TTC549 (cell line): Measurements from ENCODE around the gene DGLUCY.
"Not testable (repeated sequence)": the region's sequence is repeated elsewhere in the genome, so short reads cannot be mapped to it uniquely, and the experiment has no call there.

ENCODE experiments used
- FAIRE-seq: peaks from 2 replicates; lab custom pipeline; 2012; peaks lifted over from hg19 to GRCh38; lab: Jason Lieb, UNC

The DGLUCY gene

GRCh38 chr14:91140672-91141071 is 26.8 kb downstream of the DGLUCY start:
- FAIRE-seq = no peak

GRCh38 chr14:91142214-91142668 is 28.4 kb downstream of the DGLUCY start:
- FAIRE-seq = no peak

GRCh38 chr14:91143862-91144261 is 30.0 kb downstream of the DGLUCY start:
- FAIRE-seq = no peak

GRCh38 chr14:91144425-91145145 is 30.7 kb downstream of the DGLUCY start:
- FAIRE-seq = no peak

- FAIRE-seq = no peak
These were observed 31.7 kb downstream of the DGLUCY start for GRCh38 chr14:91145391-91146160.

- no peak for FAIRE-seq
These were observed 32.8 kb downstream of the DGLUCY start for GRCh38 chr14:91146661-91147060.

- FAIRE-seq = no peak
These were observed 35.6 kb downstream of the DGLUCY start for GRCh38 chr14:91149462-91149861.

GRCh38 chr14:91152499-91152898 is 38.6 kb downstream of the DGLUCY start:
- no peak for FAIRE-seq

- no peak for FAIRE-seq
These were observed 39.5 kb downstream of the DGLUCY start for GRCh38 chr14:91153360-91153759.

- no peak for FAIRE-seq
These were observed 41.2 kb downstream of the DGLUCY start for GRCh38 chr14:91154851-91155625.

GRCh38 chr14:91155626-91156089 is 41.8 kb downstream of the DGLUCY start:
- no peak for FAIRE-seq

- FAIRE-seq = not testable (repeated sequence)
These were observed 42.3 kb downstream of the DGLUCY start for GRCh38 chr14:91156142-91156666.

- not testable (repeated sequence) for FAIRE-seq
These were observed 43.0 kb downstream of the DGLUCY start for GRCh38 chr14:91156877-91157276.

- no peak for FAIRE-seq
These were observed 44.4 kb downstream of the DGLUCY start for GRCh38 chr14:91158091-91158790.

- no peak for FAIRE-seq
These were observed 45.3 kb downstream of the DGLUCY start for GRCh38 chr14:91159182-91159581.

GRCh38 chr14:91159906-91160305 is 46.0 kb downstream of the DGLUCY start:
- no peak for FAIRE-seq

- no peak for FAIRE-seq
These were observed 49.4 kb downstream of the DGLUCY start for GRCh38 chr14:91163316-91163715.

- no peak for FAIRE-seq
These were observed 50.8 kb downstream of the DGLUCY start for GRCh38 chr14:91164676-91165075.

GRCh38 chr14:91167380-91167770 is 53.5 kb downstream of the DGLUCY start:
- FAIRE-seq = no peak

GRCh38 chr14:91169951-91170350 is 56.1 kb downstream of the DGLUCY start:
- FAIRE-seq = no peak

GRCh38 chr14:91170504-91171121 is 56.7 kb downstream of the DGLUCY start:
- no peak for FAIRE-seq
